H1 (cell line): ENCODE measurements around the gene SPINK1. TPM values are rescaled to one million over a fixed set of nuclear protein-coding genes. Genes with fewer than 3 reads are reported as not detected.

Source experiments
- CTCF ChIA-PET: fragments of 300-600 bp; sonication (Branson Sonifier 250); formaldehyde crosslinking; loops from one replicate; lab custom pipeline; 2021; ENCODE audit not compliant: partially characterized antibody; lab: Charles Lee
- POLR2A ChIA-PET: fragments of 300-600 bp; sonication (Branson Sonifier 250); formaldehyde crosslinking; loops from one replicate; lab custom pipeline; 2021; ENCODE audit warnings: inconsistent platforms; ENCODE audit not compliant: partially characterized antibody; lab: Charles Lee
- DNase-seq, 2 experiments: peaks; one replicate each; pipeline versions ENCODE4 v3.0.0 to v3.0.0-alpha.2; 2010 to 2022; ENCODE audit warnings: low spot score in 2 of 2, low read depth in 1 of 2, mixed read lengths in 1 of 2
- FAIRE-seq: peaks from 2 replicates; lab custom pipeline; 2011; peaks lifted over from hg19 to GRCh38; lab: Jason Lieb, UNC
- H2AFZ ChIP-seq: 2 replicates; pipeline ENCODE4 v1.8.1; 2012; ENCODE audit warnings: low read length, inconsistent platforms
- H2AK5ac ChIP-seq: 2 replicates; pipeline ENCODE4 v1.6.1; 2013; ENCODE audit warnings: low read depth, low read length
- H2BK120ac ChIP-seq: replicated peaks from 2 replicates; pipeline ENCODE3; 2013; ENCODE audit warnings: low read depth, low read length, inconsistent platforms
- H2BK12ac ChIP-seq: 2 replicates; pipeline ENCODE4 v1.6.1; 2013; ENCODE audit warnings: low read depth, low read length
- H2BK15ac ChIP-seq: 2 replicates; pipeline ENCODE4 v1.6.1; 2013; ENCODE audit warnings: low read length
- H2BK20ac ChIP-seq: 2 replicates; pipeline ENCODE4 v1.6.1; 2013; ENCODE audit warnings: low read length
- H2BK5ac ChIP-seq: 2 replicates; pipeline ENCODE4 v1.6.1; 2013; ENCODE audit warnings: low read depth, low read length
- H3K14ac ChIP-seq: 2 replicates; pipeline ENCODE4 v1.6.1; 2013; ENCODE audit warnings: inconsistent platforms; ENCODE audit not compliant: insufficient read length
- H3K18ac ChIP-seq: 2 replicates; pipeline ENCODE4 v1.6.1; 2013; ENCODE audit warnings: low read length; ENCODE audit errors: extremely low read depth
- H3K23ac ChIP-seq: 2 replicates; pipeline ENCODE4 v1.6.1; 2013; ENCODE audit warnings: inconsistent platforms; ENCODE audit not compliant: insufficient read length
- H3K23me2 ChIP-seq: 2 replicates; pipeline ENCODE4 v1.6.1; 2013; ENCODE audit warnings: low read depth, low read length
- H3K27ac ChIP-seq: 2 replicates; pipeline ENCODE4 v1.6.1; 2011; ENCODE audit warnings: low read depth, low read length, inconsistent platforms
- H3K27me3 ChIP-seq, 4 experiments: replicated peaks in 1 of 4; 1 replicate in 1 of 4; 2 replicates in 3 of 4; pipeline versions ENCODE4 v1.6.1 to v1.8.1; 2011 to 2013; ENCODE audit warnings: low read length in 3 of 4, mild to moderate bottlenecking in 3 of 4, inconsistent platforms in 2 of 4, mixed read lengths in 2 of 4, moderate library complexity in 1 of 4; ENCODE audit not compliant: control insufficient read depth in 3 of 4, insufficient read depth in 3 of 4; ENCODE audit errors: extremely low read depth in 1 of 4
- H3K36me3 ChIP-seq, 4 experiments: 2 replicates each; pipeline versions ENCODE4 v1.6.1 to v1.8.1; 2011 to 2013; ENCODE audit warnings: mild to moderate bottlenecking in 4 of 4, low read length in 3 of 4, moderate library complexity in 2 of 4, control low read depth in 1 of 4, inconsistent platforms in 1 of 4; ENCODE audit not compliant: insufficient read depth in 4 of 4, control insufficient read depth in 2 of 4
- H3K4ac ChIP-seq: replicated peaks from 2 replicates; pipeline ENCODE3; 2013; ENCODE audit warnings: low read length, low read depth, mixed read lengths, inconsistent platforms; ENCODE audit not compliant: insufficient read length
- H3K4me1 ChIP-seq, 4 experiments: replicated peaks in 1 of 4; 1 replicate in 1 of 4; 2 replicates in 3 of 4; pipeline versions ENCODE4 v1.6.1 to v1.8.1; 2011 to 2013; ENCODE audit warnings: low read length in 3 of 4, inconsistent platforms in 2 of 4, mixed read lengths in 1 of 4; ENCODE audit not compliant: insufficient read depth in 4 of 4, control insufficient read depth in 3 of 4
- H3K4me2 ChIP-seq, 2 experiments: 2 replicates each; pipeline versions ENCODE4 v1.6.1 to v1.8.1; 2011 to 2013; ENCODE audit warnings: low read depth in 2 of 2, low read length in 2 of 2, control low read depth in 1 of 2, inconsistent platforms in 1 of 2, mild to moderate bottlenecking in 1 of 2; ENCODE audit not compliant: insufficient read depth in 1 of 2
- H3K4me3 ChIP-seq, 4 experiments: fragments of 200-600, 300-600 bp in 1 of 4; sonication (generic), shearing (Covaris generic), sonication (Bioruptor Twin) in 1 of 4; 2 replicates each; pipeline versions ENCODE4 v1.5.1 to v1.8.1; 2011 to 2016; ENCODE audit warnings: low read length in 4 of 4, low read depth in 3 of 4, control low read depth in 2 of 4, inconsistent platforms in 2 of 4, mild to moderate bottlenecking in 2 of 4, mixed read lengths in 1 of 4, moderate library complexity in 1 of 4; ENCODE audit not compliant: insufficient read depth in 2 of 4; ENCODE audit errors: extremely low read depth in 1 of 4
- H3K56ac ChIP-seq: replicated peaks from 2 replicates; pipeline ENCODE3; 2013; ENCODE audit warnings: low read depth, mild to moderate bottlenecking, mixed read lengths, low read length, inconsistent platforms; ENCODE audit not compliant: insufficient read length
- H3K79me1 ChIP-seq: 2 replicates; pipeline ENCODE4 v1.6.1; 2013; ENCODE audit warnings: low read depth, low read length, control low read depth
- H3K79me2 ChIP-seq, 2 experiments: 2 replicates each; pipeline versions ENCODE4 v1.6.1 to v1.8.1; 2012 to 2013; ENCODE audit warnings: low read length in 2 of 2, mild to moderate bottlenecking in 2 of 2, inconsistent platforms in 1 of 2; ENCODE audit not compliant: insufficient read depth in 2 of 2, control insufficient read depth in 1 of 2
- H3K9ac ChIP-seq, 4 experiments: replicated peaks in 1 of 4; 1 replicate in 1 of 4; 2 replicates in 3 of 4; pipeline versions ENCODE4 v1.6.1 to v1.8.1; 2011 to 2013; ENCODE audit warnings: low read depth in 3 of 4, low read length in 3 of 4, control low read depth in 2 of 4, mild to moderate bottlenecking in 2 of 4, moderate library complexity in 2 of 4, inconsistent platforms in 1 of 4; ENCODE audit errors: extremely low read depth in 1 of 4
- H3K9me3 ChIP-seq, 2 experiments: 2 replicates each; pipeline versions ENCODE4 v1.6.1 to v1.8.1; 2012 to 2013; ENCODE audit warnings: mild to moderate bottlenecking in 2 of 2, moderate library complexity in 2 of 2, control low read depth in 1 of 2, inconsistent platforms in 1 of 2, low read depth in 1 of 2, low read length in 1 of 2, mixed read lengths in 1 of 2; ENCODE audit not compliant: insufficient read depth in 2 of 2
- H4K20me1 ChIP-seq, 2 experiments: replicated peaks in 1 of 2; 2 replicates each; pipeline versions ENCODE3 to v1.8.1; 2011 to 2013; ENCODE audit warnings: inconsistent platforms in 2 of 2, low read length in 2 of 2, mild to moderate bottlenecking in 1 of 2; ENCODE audit not compliant: insufficient read depth in 2 of 2, control insufficient read depth in 1 of 2
- H4K5ac ChIP-seq: 2 replicates; pipeline ENCODE4 v1.6.1; 2013; ENCODE audit warnings: low read length, low read depth, mixed read lengths, inconsistent platforms; ENCODE audit not compliant: insufficient read length
- H4K8ac ChIP-seq: 2 replicates; pipeline ENCODE4 v1.8.0; 2013; ENCODE audit warnings: mild to moderate bottlenecking, moderate library complexity, low read length, inconsistent platforms; ENCODE audit not compliant: insufficient read depth; ENCODE audit errors: extremely low read depth
- H4K91ac ChIP-seq: replicated peaks from 2 replicates; pipeline ENCODE3; 2013; ENCODE audit warnings: low read length, mixed read lengths, inconsistent platforms; ENCODE audit not compliant: insufficient read length
- TEAD4 ChIP-seq: IDR thresholded peaks from 2 replicates; pipeline ENCODE4 v1.6.1; 2012; ENCODE audit warnings: low read depth, low read length, inconsistent platforms, mixed read lengths
- polyA plus RNA-seq, 7 experiments: library from polyadenylated mRNA; depleted of rRNA in 3 of 7; stranded (reverse) in 5 of 7; unstranded in 2 of 7; fragments of >200 nt in 5 of 7; fragments of 200-250 nt in 2 of 7; gene quantifications; 1 replicate in 5 of 7; 2 replicates in 1 of 7; 4 replicates in 1 of 7; pipeline versions ENCODE4 v1.2.1 to v1.2.3, GENCODE V29; 2011 to 2013; ENCODE audit warnings: missing spikeins in 2 of 7, mixed read lengths in 2 of 7
- total RNA-seq: library from RNA; stranded (reverse); fragmentation: NEBNext Ultra II Directional; extraction: Animal tissue kit (Norgen Biotek cat#: 25700); gene quantifications from 2 replicates; pipeline ENCODE4 v1.2.1, GENCODE V29; 2021

SPINK1 gene
- total and polyA plus RNA-seq, 2 of the 8 experiments (the other 6 are each of a cell fraction or from before 2014, with no cell fraction given), result 0.48 to 1.3 TPM

- Histone ChIP-seq H2AFZ (no peak overlapping the region), H3K27ac (no peak overlapping the region), H2BK120ac (no peak overlapping the region), H3K79me1 (no peaks in the 10 kb centered on the region), H3K56ac (no peak overlapping the region), H3K23ac (no peak overlapping the region), H4K8ac (no peak overlapping the region), H2BK20ac (no peak overlapping the region), H3K27me3 (no peaks in the 10 kb centered on the region), H3K4ac (no peak overlapping the region), H3K9me3 (no peaks in the 10 kb centered on the region), H2BK15ac (no peak overlapping the region), H4K5ac (no peak overlapping the region), H3K36me3 (no peaks in the 10 kb centered on the region), H2AK5ac (no peak overlapping the region), H4K91ac (no peak overlapping the region), H3K18ac (no peak overlapping the region), H3K4me1 (no peaks in the 10 kb centered on the region), H2BK5ac (no peak overlapping the region), H3K79me2 (no peaks in the 10 kb centered on the region), H2BK12ac (no peak overlapping the region), H3K9ac (no peak overlapping the region), H4K20me1 (no peaks in the 10 kb centered on the region), H3K4me2 (no peak overlapping the region), H3K4me3 (no peak overlapping the region), H3K23me2 (no peaks in the 10 kb centered on the region), H3K14ac (no peak overlapping the region)
- ChIA-PET POLR2A (no interaction called here), CTCF (interaction anchor here (0.9 to 1.2 kb wide), 2 partner anchors 35 to 211 kb away, joined by 3 read pairs; no protein-coding TSS in a partner anchor)
- no peak for DNase-seq
- TF ChIP-seq TEAD4, result no peak
- no peak for FAIRE-seq
Observed at GRCh38 chr5:147788023-147788422, 43.4 kb downstream of the SPINK1 start.
